ENCODE data around the gene PASD1. TPM values are rescaled to one million over a fixed set of nuclear protein-coding genes. Genes with fewer than 3 reads are reported as not detected.

The PASD1 gene
- total RNA-seq: not detected

GRCh38 chrX:151563449-151563848, at the start of gene PASD1:
TSS of gene PASD1 (plus strand) at chrX:151563675. CDS start at chrX:151601554, 37,879 bp downstream.
- no peak for DNase-seq (ENCODE audit: low spot score)
- ATAC-seq (ENCODE audit: low FRiP score): no peak
- TF ChIP-seq, protein P1, sequence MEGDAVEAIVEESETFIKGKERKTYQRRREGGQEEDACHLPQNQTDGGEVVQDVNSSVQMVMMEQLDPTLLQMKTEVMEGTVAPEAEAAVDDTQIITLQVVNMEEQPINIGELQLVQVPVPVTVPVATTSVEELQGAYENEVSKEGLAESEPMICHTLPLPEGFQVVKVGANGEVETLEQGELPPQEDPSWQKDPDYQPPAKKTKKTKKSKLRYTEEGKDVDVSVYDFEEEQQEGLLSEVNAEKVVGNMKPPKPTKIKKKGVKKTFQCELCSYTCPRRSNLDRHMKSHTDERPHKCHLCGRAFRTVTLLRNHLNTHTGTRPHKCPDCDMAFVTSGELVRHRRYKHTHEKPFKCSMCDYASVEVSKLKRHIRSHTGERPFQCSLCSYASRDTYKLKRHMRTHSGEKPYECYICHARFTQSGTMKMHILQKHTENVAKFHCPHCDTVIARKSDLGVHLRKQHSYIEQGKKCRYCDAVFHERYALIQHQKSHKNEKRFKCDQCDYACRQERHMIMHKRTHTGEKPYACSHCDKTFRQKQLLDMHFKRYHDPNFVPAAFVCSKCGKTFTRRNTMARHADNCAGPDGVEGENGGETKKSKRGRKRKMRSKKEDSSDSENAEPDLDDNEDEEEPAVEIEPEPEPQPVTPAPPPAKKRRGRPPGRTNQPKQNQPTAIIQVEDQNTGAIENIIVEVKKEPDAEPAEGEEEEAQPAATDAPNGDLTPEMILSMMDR (IDR thresholded peaks at IDR 0.05): no peak

- ATAC-seq (ENCODE audit: low FRiP score): no peak
- no peak for DNase-seq (ENCODE audit: low spot score)
- TF ChIP-seq, protein P1 (IDR thresholded peaks at IDR 0.05): no peak
Observed at GRCh38 chrX:151515237-151515636, 48.2 kb upstream of the PASD1 start.

DNA sequence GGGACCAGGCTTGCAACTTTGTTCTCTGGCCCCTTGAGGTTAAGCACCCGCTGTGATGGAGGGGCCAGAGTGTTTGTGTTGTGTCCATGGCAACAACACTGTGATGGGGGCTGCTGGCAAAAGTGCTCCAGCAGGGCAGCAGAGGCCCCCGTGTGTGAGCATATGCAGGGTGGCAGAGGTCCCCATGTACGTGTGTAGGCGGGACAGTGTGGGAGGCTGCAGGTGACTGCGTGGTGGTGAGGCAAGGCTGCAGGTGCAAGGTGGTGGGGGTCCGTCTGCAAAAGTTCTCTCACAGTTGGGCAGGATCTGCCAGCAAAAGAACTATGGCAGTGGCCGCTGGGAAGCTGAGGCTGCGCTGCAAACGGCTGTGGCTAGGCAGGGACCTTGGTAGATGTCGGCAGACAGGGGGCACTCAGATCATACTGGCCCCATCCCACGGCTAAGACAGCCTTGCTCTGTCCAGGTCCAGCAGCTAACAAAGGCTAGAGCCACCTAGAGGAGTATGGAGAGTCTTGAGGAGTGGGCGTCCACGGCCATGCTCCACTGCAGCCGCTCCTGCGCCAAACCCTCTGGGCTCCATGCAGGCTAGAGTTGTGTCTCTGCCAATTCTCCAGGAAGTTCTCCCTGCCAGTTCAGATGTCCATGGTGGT, 46.8 kb upstream of the PASD1 start:
- DNase-seq (ENCODE audit: low spot score) (no peak), ATAC-seq (ENCODE audit: low FRiP score) (no peak)
- TF ChIP-seq, protein P1 (IDR thresholded peaks at IDR 0.05): no peak

DNA sequence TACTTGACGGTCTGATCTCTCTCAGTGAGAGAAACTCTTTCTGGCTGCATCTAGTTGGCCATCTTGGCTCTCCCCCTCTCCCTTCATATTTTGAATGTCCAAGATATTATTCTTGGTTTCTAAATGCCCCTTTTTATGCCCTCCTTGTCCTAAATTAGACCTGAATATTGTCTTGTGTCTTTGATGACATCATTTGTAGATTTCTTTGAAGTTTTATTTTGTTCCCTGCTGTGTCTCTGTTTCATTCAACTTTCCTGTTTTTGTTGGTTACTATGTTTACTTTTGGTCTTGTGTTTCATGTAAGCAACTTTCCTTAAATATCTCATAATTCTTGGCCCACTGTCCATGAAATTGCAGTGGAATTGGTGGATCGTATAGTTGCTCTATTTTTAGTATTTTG, 46.1 kb upstream of the PASD1 start:
- TF ChIP-seq, protein P1 (IDR thresholded peaks at IDR 0.05): no peak
- ATAC-seq (ENCODE audit: low FRiP score): no peak
- DNase-seq (ENCODE audit: low spot score): no peak

- DNase-seq (ENCODE audit: low spot score) (no peak), ATAC-seq (ENCODE audit: low FRiP score) (no peak)
- TF ChIP-seq, protein P1 (IDR thresholded peaks at IDR 0.05): no peak
Observed at GRCh38 chrX:151523351-151523750, 40.1 kb upstream of the PASD1 start.

DNA sequence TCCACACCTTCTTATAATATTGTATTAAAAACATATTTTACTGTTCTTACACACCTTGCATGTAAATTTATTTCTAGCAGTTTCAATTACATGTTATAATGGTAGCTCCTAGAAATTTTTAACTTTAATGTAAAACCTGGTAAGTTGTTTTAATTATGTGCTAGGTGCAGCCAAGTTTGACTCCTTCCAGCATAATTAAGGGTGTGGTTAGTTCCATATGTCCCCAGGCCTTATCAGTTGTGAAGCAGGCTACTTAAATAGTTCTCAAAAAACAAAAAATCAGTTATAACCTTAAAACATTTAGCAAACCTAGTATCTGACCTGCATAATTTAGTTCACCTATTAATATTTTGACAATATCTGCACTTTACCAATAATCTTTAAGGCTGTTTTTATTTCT, 26.9 kb upstream of the PASD1 start:
- ATAC-seq (ENCODE audit: low FRiP score) (no peak), DNase-seq (ENCODE audit: low spot score) (no peak)
- TF ChIP-seq, protein P1 (IDR thresholded peaks at IDR 0.05): no peak

GRCh38 chrX:151537572-151537971, 25.9 kb upstream of the PASD1 start:
- ATAC-seq (ENCODE audit: low FRiP score) (no peak), DNase-seq (ENCODE audit: low spot score) (no peak)
- TF ChIP-seq, protein P1 (IDR thresholded peaks at IDR 0.05): no peak

All from omental fat pad (tissue), 4 donors.